Right lobe of liver (tissue), 6 donors: ENCODE results near the gene PRCC. TPM values are rescaled to one million over a fixed set of nuclear protein-coding genes. Genes with fewer than 3 reads are reported as not detected.

Source experiments
- ATAC-seq, 4 donors: fragments of 200-7000 bp; cut with Tn5 transposase; one replicate each; pipeline ENCODE4 v1.9.1; 2020; ENCODE audit warnings: mild to moderate bottlenecking in 4 of 4, moderate library complexity in 4 of 4
- DNase-seq, 3 donors: peaks; one replicate each; pipeline ENCODE4 v3.0.0-alpha.2; 2020
- H3K27ac ChIP-seq, 3 donors: fragments of 200-600 bp; one replicate each; pipeline ENCODE4 v1.8.0; 2022
- H3K27me3 ChIP-seq, 2 donors: fragments of 200-600 bp; one replicate each; pipeline ENCODE4 v1.8.0; 2022
- H3K36me3 ChIP-seq, 4 donors: fragments of 200-600 bp; sonication (generic) in 1 of 4; one replicate each; pipeline versions ENCODE4 v1.5.1 to v1.8.0; 2017 to 2022; ENCODE audit warnings: control low read depth in 1 of 4
- H3K4me1 ChIP-seq, 4 donors: fragments of 200-600 bp; sonication (generic) in 1 of 4; one replicate each; pipeline versions ENCODE4 v1.5.1 to v1.8.0; 2017 to 2022; ENCODE audit warnings: control low read depth in 1 of 4
- H3K4me3 ChIP-seq, 3 donors: fragments of 200-600 bp; one replicate each; pipeline ENCODE4 v1.8.0; 2022
- H3K9me3 ChIP-seq, 4 donors: fragments of 200-600 bp; sonication (generic) in 1 of 4; one replicate each; pipeline versions ENCODE4 v1.5.1 to v1.8.0; 2017 to 2022; ENCODE audit warnings: control low read depth in 1 of 4
- POLR2A ChIP-seq: fragments of 450-650 bp; IDR thresholded peaks from one replicate; pipeline ENCODE4 v1.6.1; 2017; ENCODE audit warnings: antibody characterized with exemption, mild to moderate bottlenecking
- WGBS: methylation state at CpG from one replicate; pipeline ENCODE4 v1.1.6; 2018; ENCODE audit warnings: low coverage, low lambda C conversion rate; ENCODE audit not compliant: insufficient coverage; ENCODE audit errors: missing lambda C conversion rate; 5-methylcytosine and 5-hydroxymethylcytosine counted together
- intact Hi-C, 2 donors: fragments of 100-400 bp; cut with DNase I; formaldehyde crosslinking; loops; one replicate each; pipeline versions ENCODE4 v1.11.2 to v1.14.1; 2022
- total RNA-seq, 6 experiments: library from RNA; depleted of rRNA in 2 of 6; stranded (reverse); fragments of >200 nt in 2 of 6; fragmentation: NEBNext Ultra II Directional in 3 of 6; extraction: Animal tissue kit (Norgen Biotek cat#: 25700) in 3 of 6; gene quantifications; one replicate each; pipeline versions ENCODE4 v1.1.0 to v1.2.4, GENCODE V29; 2016 to 2023
- TF ChIP-seq, protein P1 (sequence below), 4 donors: fragments of 200-600 bp in 3 of 4; fragments of 450-650 bp in 1 of 4; IDR thresholded peaks; one replicate each; pipeline versions ENCODE4 v1.5.1 to v1.8.0; 2016 to 2022; ENCODE audit warnings: antibody characterized with exemption in 4 of 4, mild to moderate bottlenecking in 2 of 4
- donor health status: DM: no; HTN: yes; CAD: no.
- donor health status: DM: no; HTN: no; CAD: no.
- donor health status: DM: no; HTN: no; CAD: no.
- donor health status: DM: no; HTN: yes; CAD: no.
- donor health status: DM: no; HTN: yes; CAD: no.

Gene PRCC
- total RNA-seq, 6 experiments from 2014 or later, result 17.4 to 23.4 (median 19.7) TPM

DNA sequence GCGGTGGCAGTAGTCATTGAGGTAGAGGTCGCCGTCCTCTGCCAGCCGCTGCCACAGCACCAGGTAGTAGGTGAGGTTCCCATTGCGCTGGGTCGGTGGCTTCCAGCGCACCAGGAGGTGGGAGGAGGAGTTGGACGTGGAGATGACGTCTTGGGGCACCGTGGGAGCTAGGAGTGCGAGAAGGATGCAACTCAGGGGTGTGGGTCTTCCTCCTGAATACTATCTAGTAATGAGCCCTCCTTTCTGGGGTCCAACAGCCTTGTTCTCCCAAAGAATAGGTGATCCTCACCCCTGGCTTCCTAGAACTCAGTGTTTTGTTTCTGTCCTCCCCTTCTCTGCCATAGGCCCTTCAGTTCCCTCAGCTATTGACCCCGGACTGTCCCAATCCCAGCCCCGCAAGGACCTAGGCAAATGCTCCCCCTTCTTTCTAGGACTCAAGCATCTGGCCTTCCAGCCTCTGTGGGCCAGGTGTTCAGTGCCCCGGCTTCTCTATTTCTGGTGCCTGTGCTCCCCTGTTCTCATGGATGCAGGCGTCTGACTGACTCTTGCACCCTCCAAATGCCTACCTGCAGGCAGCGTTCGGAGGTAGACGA lies 78.7 kb downstream of the PRCC start:
- Histone ChIP-seq H3K27ac (no peak overlapping the region), H3K9me3 (no peaks in the 10 kb centered on the region), H3K36me3 (no peaks in the 10 kb centered on the region), H3K4me1 (no peaks in the 10 kb centered on the region), H3K27me3 (peaks cover 0 to 10% of the 10 kb centered on the region in 2 donors), H3K4me3 (no peak overlapping the region)
- 55% methylated on average over 12 of the region's 18 CpGs for WGBS
- ATAC-seq, result no peak
- no peak for TF ChIP-seq POLR2A
- TF ChIP-seq, protein P1, sequence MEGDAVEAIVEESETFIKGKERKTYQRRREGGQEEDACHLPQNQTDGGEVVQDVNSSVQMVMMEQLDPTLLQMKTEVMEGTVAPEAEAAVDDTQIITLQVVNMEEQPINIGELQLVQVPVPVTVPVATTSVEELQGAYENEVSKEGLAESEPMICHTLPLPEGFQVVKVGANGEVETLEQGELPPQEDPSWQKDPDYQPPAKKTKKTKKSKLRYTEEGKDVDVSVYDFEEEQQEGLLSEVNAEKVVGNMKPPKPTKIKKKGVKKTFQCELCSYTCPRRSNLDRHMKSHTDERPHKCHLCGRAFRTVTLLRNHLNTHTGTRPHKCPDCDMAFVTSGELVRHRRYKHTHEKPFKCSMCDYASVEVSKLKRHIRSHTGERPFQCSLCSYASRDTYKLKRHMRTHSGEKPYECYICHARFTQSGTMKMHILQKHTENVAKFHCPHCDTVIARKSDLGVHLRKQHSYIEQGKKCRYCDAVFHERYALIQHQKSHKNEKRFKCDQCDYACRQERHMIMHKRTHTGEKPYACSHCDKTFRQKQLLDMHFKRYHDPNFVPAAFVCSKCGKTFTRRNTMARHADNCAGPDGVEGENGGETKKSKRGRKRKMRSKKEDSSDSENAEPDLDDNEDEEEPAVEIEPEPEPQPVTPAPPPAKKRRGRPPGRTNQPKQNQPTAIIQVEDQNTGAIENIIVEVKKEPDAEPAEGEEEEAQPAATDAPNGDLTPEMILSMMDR (IDR thresholded peaks at IDR 0.05), result no peak
- intact Hi-C loops, result no loop called here
- DNase-seq, result no peak

DNA sequence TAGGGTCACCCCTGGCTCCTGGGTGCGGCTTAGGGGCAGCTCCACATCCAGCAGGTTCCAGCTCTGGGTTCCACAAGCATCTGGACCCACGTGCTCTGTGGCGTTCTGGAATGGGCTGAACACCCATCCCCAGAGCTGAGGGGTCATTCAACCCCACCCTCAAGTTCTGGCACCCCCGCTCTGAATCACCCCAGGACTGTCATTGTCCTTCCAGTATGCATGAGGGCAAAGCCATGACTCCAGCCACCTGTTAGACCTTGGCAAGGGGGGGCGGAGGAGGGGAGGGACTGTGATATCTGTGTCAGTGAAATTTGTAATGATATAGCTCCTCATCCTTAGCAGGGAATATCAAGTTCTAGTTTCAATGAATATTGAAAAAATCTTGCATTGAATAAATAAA lies 79.3 kb downstream of the PRCC start:
- WGBS, result 43% methylated on average over 2 of the region's 5 CpGs
- H3K27me3 ChIP-seq, result peaks cover 0 to 10% of the 10 kb centered on the region in 2 donors
- H3K4me3 ChIP-seq, result no peak overlapping the region
- TF ChIP-seq, protein P1 (IDR thresholded peaks at IDR 0.05), result no peak
- no peak for TF ChIP-seq POLR2A
- no peaks in the 10 kb centered on the region for H3K9me3 ChIP-seq
- no peak for DNase-seq
- no peaks in the 10 kb centered on the region for H3K36me3 ChIP-seq
- H3K27ac ChIP-seq, result no peak overlapping the region
- H3K4me1 ChIP-seq, result peaks cover 0 to 2% (median 1%) of the 10 kb centered on the region in 4 donors
- no peak for ATAC-seq
- intact Hi-C loops, result no loop called here

DNA sequence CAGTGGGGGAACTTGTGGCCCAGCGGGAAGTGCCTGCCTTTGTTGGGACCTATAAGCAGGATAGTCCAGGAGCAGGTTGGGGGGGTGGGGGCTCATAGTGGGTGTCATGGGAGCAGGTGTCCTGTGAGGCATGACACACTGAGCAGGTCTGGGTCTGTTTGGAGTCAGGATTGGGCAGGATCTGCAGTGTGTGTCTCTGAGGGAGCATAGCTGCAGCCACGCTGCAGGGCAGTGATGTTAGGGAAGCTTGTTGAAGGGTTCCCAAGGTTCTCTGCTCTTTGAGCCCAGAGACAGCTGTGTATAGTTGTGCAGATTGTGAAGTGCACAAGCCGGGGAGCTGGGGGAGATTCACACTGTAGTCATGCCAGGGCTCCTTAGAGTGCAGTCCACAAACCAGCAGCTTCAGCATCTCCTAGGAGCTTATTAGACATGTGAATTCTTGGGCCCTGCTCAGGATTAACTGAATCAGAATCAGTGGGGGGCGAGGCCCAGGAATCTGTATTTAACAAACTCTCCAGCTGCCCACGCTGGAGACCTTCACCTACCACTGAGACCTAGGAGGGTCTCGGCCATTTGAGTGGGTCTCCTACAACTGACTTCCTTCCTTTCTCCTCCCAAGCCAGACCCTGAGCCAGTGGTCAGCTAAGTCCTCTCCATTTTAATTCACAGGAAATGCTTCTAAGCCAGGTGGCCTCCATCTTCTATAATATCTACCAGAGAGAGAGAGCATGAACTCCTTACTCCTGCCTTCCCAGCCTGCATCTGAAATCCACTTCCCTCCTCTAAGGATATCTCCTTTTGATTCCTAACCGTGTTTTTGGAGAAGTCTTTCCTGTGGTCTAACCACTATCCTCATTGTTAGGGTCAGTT lies 80.5 kb downstream of the PRCC start:
- Histone ChIP-seq H3K27me3 (peaks cover 0 to 10% of the 10 kb centered on the region in 2 donors), H3K4me3 (no peak overlapping the region), H3K4me1 (peaks cover 0 to 14% (median 7%) of the 10 kb centered on the region in 4 donors), H3K9me3 (no peaks in the 10 kb centered on the region), H3K36me3 (no peaks in the 10 kb centered on the region), H3K27ac (no peak overlapping the region)
- 79% methylated on average over 5 of the region's 7 CpGs for WGBS
- intact Hi-C loops, result no loop called here
- no peak for TF ChIP-seq POLR2A
- TF ChIP-seq, protein P1 (IDR thresholded peaks at IDR 0.05), result no peak
- DNase-seq, result peak in 1 of 3 donors; percentile 27
- ATAC-seq, result no peak

DNA sequence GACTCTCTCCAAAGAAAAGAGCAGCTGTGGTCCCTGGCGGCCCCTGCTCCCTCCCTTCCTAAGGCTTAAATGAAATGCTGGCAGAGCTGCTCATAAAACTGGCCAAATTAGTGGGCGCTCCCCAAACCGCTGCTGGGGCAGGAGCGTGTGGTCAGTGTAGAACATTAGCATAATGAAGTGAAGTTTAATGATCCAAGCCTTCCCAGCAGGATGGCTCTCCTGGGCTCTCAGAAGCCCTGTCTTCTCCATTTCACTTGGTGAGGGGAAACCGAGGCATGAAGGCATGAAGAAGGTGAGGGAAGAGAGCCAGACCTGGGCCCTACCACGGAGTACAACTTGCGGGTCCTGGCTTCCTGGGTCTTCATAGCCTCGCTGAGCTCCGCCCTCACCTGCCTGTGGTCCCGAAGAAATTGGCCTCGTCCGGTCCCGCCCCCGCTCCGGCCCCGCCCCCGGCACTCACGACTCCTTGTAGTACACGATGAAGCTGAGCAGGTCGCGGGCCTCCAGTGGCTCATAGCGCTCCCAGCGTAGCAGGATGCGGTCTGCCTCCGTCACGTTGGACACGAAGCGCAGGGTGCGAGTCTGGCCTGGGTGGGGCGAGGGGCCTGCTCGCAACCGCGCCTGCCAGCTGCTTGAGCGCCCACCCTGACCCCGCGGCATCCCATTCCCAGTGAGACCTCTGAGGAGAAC lies 81.3 kb downstream of the PRCC start:
- Histone ChIP-seq H3K27me3 (peaks cover 0 to 10% of the 10 kb centered on the region in 2 donors), H3K9me3 (no peaks in the 10 kb centered on the region), H3K4me1 (peaks cover 0 to 16% (median 7%) of the 10 kb centered on the region in 4 donors), H3K4me3 (no peak overlapping the region), H3K36me3 (no peaks in the 10 kb centered on the region), H3K27ac (no peak overlapping the region)
- intact Hi-C loops, result no loop called here
- DNase-seq (peak in 1 of 3 donors; percentile 48), ATAC-seq (no peak)
- TF ChIP-seq, protein P1 (IDR thresholded peaks at IDR 0.05), result no peak
- 32% methylated on average over 6 of the region's 36 CpGs for WGBS
